GM18873 (cell line): ENCODE results near the gene STRA6.
"Not testable (repeated sequence)": the region's sequence is repeated elsewhere in the genome, so short reads cannot be mapped to it uniquely, and the experiment has no call there.

ENCODE experiments used
- ATAC-seq: cut with Tn5 transposase; IDR thresholded peaks from one replicate; pipeline ENCODE4 v1.9.1; 2021; ENCODE audit warnings: mild to moderate bottlenecking, moderate library complexity, moderate number of reproducible peaks; ENCODE audit not compliant: unreplicated experiment, low FRiP score

Gene STRA6

GRCh38 chr15:74170071-74170844, 32.3 kb downstream of the STRA6 start:
- no peak for ATAC-seq

- no peak for ATAC-seq
Observed at GRCh38 chr15:74168711-74169126, 33.9 kb downstream of the STRA6 start.

GRCh38 chr15:74167891-74168331, 34.7 kb downstream of the STRA6 start:
- ATAC-seq: no peak

- ATAC-seq: no peak
Observed at GRCh38 chr15:74165461-74165860, 37.1 kb downstream of the STRA6 start.

- ATAC-seq: not testable (repeated sequence)
Observed at GRCh38 chr15:74162195-74162536, 40.4 kb downstream of the STRA6 start.

GRCh38 chr15:74160390-74160789, 42.2 kb downstream of the STRA6 start:
- not testable (repeated sequence) for ATAC-seq

GRCh38 chr15:74159773-74160172, 42.8 kb downstream of the STRA6 start:
- no peak for ATAC-seq

- no peak for ATAC-seq
Observed at GRCh38 chr15:74158855-74159650, 43.5 kb downstream of the STRA6 start.

- ATAC-seq: no peak
Observed at GRCh38 chr15:74157868-74158827, 44.4 kb downstream of the STRA6 start.

GRCh38 chr15:74156678-74157411, 45.7 kb downstream of the STRA6 start:
- no peak for ATAC-seq

- no peak for ATAC-seq
Observed at GRCh38 chr15:74155766-74156417, 46.7 kb downstream of the STRA6 start.

GRCh38 chr15:74147051-74147450, 55.5 kb downstream of the STRA6 start:
- ATAC-seq: no peak

GRCh38 chr15:74146277-74146800, 56.2 kb downstream of the STRA6 start:
- ATAC-seq: no peak

- no peak for ATAC-seq
Observed at GRCh38 chr15:74144153-74144775, 58.3 kb downstream of the STRA6 start.

- ATAC-seq: no peak
Observed at GRCh38 chr15:74141591-74141990, 61.0 kb downstream of the STRA6 start.

GRCh38 chr15:74138642-74139041, 63.9 kb downstream of the STRA6 start:
- no peak for ATAC-seq

GRCh38 chr15:74137537-74137894, 65.1 kb downstream of the STRA6 start:
- no peak for ATAC-seq

- ATAC-seq: no peak
Observed at GRCh38 chr15:74136814-74137536, 65.6 kb downstream of the STRA6 start.
